ENCODE results near the gene FKBP7.

The FKBP7 gene

GRCh38 chr2:178415979-178416378 lies 62.4 kb downstream of the FKBP7 start:
- H3K27me3 ChIP-seq (ENCODE audit: control insufficient read depth, insufficient read depth, low read length) = no peaks in the 10 kb centered on the region

DNA sequence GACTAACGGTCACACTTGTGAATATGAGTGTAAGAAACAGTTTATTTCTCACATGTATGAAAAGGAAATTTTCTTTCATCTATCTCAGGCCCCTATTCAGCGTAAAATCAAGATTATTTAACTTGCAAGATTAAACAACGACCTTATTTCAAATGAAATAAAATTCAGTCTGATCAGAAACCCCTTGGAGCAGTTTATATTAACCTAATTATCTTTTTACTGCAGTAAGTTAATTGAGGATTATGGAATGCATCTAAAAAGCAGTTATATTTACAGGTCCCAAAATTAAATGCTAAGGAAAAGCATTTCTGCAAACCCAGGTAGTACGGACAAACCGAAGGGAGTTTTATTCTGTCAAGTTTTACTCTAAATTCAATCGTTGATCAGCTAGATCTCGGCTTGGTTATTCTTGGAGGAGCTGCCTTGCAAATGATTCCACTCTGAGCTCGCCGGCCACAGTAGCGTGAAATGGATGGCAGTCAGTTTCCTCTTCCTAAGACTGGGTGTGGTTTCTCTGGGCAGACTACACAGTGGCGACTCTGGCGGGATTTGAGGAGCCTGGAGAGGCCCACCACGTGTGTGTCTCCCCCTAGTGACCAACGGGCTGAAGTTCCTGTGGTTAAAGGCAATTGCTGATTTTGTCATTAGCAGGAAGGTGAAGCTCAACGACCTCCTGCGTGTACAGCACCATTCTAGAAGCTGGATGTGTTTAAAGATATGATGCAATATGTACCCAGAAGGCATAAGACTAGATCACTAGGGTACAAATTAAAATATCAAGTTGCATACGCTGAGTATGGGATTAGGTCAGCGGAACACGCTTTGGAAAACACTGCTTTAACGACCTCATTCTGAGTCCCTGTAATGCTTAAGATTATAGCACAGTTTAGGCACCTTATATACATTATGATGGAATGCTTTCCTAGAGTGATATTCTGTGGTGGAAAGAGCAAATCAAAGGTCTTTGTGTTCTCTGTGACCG lies 63.8 kb downstream of the FKBP7 start:
- Histone ChIP-seq H3K4me3 (ENCODE audit: low read length) (peak overlapping the region; percentile 60), H3K27ac (ENCODE audit: low read length) (no peak overlapping the region), H3K27me3 (ENCODE audit: control insufficient read depth, insufficient read depth, low read length) (no peaks in the 10 kb centered on the region), H3K9me3 (ENCODE audit: control insufficient read depth, low read depth, low read length) (no peaks in the 10 kb centered on the region), H3K36me3 (ENCODE audit: control insufficient read depth, low read depth, low read length) (no peaks in the 10 kb centered on the region), H3K9ac (ENCODE audit: low read length) (peak overlapping the region; percentile 85), H3K4me1 (ENCODE audit: control insufficient read depth, low read depth, low read length) (no peaks in the 10 kb centered on the region)

More at GRCh38 chr2:178415979-178416378, 62.4 kb downstream of the FKBP7 start:
- no peak overlapping the region for H3K27ac ChIP-seq (ENCODE audit: low read length)
- no peaks in the 10 kb centered on the region for H3K36me3 ChIP-seq (ENCODE audit: control insufficient read depth, low read depth, low read length)
- H3K4me1 ChIP-seq (ENCODE audit: control insufficient read depth, low read depth, low read length) = no peaks in the 10 kb centered on the region
- H3K4me3 ChIP-seq (ENCODE audit: low read length) = no peak overlapping the region
- no peak overlapping the region for H3K9ac ChIP-seq (ENCODE audit: low read length)
- H3K9me3 ChIP-seq (ENCODE audit: control insufficient read depth, low read depth, low read length) = no peaks in the 10 kb centered on the region

All from iPS-18a (cell line).